Activated T-cell treated with anti-CD3 and anti-CD28 coated beads, Interleukin-2, amount 50 U/mL, for 24 hours (primary cell): ENCODE data around the gene CELF1.

Experiments
- DNase-seq: peaks from one replicate; pipeline ENCODE4 v3.0.0-alpha.2; 2020
- H3K27ac Mint-ChIP-seq: 2 replicates; pipeline ENCODE4 v1.8.0; 2020; ENCODE audit warnings: mild to moderate bottlenecking, mixed read lengths
- H3K27me3 Mint-ChIP-seq: 2 replicates; pipeline ENCODE4 v1.8.0; 2020; ENCODE audit warnings: mixed read lengths
- H3K36me3 Mint-ChIP-seq: 2 replicates; pipeline ENCODE4 v1.8.0; 2020; ENCODE audit warnings: low read depth, mixed read lengths
- H3K4me1 Mint-ChIP-seq: 2 replicates; pipeline ENCODE4 v1.8.0; 2020; ENCODE audit warnings: low read depth, mixed read lengths
- H3K4me3 Mint-ChIP-seq: 2 replicates; pipeline ENCODE4 v1.8.0; 2020; ENCODE audit warnings: mild to moderate bottlenecking, moderate library complexity, mixed read lengths
- H3K9me3 Mint-ChIP-seq: 2 replicates; pipeline ENCODE4 v1.8.0; 2020; ENCODE audit warnings: mixed read lengths

CELF1 gene

DNA sequence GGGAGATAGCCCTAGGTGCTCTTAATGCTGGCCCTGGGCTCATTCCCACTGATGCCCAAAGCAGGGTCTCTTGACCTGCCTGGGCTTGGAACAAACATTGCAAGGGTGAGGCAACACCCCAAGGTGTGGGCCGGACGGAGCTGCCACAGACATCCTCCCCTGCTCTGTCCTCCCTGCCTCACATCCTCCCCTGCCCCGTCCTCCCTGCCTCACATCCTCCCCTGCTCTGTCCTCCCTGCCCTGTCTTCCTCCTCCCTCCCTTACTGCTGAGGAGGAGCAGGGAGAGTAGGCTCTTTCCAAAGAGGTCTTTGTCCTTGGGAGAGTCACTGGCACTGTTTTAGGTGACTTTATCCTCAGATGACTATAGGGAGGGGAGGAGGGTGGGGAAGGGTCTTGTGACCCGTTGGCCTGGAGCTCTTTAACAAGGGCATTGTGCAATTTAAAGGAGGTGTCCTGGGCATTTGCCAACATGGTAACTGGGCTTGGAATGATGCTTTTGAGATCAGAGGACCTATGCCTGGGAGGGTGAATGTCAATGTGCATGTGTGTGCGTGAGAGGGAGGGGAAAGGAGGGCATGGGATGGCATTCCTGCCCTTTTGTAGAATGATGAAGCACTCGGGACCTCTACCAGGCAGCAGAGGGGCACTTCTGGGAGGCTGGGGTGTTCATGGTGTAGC is 34.2 kb upstream of the CELF1 start:
- Mint-ChIP-seq H3K4me1 (peaks cover 2% of the 10 kb centered on the region), H3K4me3 (no peak overlapping the region), H3K27me3 (peaks cover 5% of the 10 kb centered on the region), H3K27ac (no peak overlapping the region), H3K36me3 (peaks cover 46% of the 10 kb centered on the region), H3K9me3 (no peaks in the 10 kb centered on the region)
- DNase-seq = no peak

DNA sequence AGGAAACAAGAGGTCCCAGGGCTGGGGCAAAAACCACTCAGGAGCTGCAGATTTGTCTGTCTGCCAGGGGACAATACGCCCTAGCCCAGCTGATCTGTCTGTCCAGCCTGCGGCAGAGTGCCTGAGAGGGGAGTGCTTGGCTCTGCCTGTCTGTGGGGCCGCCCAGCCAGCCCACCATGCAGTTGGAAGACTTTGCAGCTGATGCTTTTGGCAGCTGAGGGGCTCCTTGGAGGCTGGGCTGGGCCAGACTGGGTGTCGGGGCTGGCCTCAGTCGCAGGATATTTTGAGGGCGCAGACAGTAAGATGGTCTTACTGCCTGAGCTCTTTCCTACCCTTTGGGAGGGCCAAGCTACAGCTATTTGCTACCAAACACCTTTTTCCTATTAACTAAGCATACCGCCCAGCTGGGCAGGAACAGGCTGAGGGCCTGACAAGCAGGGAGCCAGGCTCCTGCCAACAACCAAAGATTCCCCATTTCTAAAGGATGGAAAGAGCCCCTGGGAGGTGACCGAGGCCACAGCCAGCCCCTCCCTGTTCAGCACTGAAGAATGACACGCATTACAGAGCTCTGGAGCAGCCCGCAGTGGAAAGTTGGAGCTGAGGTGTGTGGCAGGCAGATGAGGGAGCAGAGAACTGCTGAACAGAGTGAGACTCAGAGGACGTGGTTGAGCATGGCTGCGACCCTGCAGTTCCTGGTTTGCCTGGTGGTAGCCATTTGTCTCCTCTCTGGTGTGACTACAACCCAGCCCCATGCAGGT is 33.3 kb upstream of the CELF1 start, which contains the start of gene FAM180B:
FAM180B (plus strand) TSS at position 581 of the 758 bp plus-strand sequence; CDS start at position 672, 91 bp downstream.
- no peaks in the 10 kb centered on the region for H3K9me3 Mint-ChIP-seq
- DNase-seq = no peak
- peaks cover 55% of the 10 kb centered on the region for H3K36me3 Mint-ChIP-seq
- H3K4me1 Mint-ChIP-seq = peaks cover 4% of the 10 kb centered on the region
- H3K27me3 Mint-ChIP-seq = no peaks in the 10 kb centered on the region
- no peak within 1 kb of the TSS for H3K4me3 Mint-ChIP-seq
- no peak within 1 kb of the TSS for H3K27ac Mint-ChIP-seq

DNA sequence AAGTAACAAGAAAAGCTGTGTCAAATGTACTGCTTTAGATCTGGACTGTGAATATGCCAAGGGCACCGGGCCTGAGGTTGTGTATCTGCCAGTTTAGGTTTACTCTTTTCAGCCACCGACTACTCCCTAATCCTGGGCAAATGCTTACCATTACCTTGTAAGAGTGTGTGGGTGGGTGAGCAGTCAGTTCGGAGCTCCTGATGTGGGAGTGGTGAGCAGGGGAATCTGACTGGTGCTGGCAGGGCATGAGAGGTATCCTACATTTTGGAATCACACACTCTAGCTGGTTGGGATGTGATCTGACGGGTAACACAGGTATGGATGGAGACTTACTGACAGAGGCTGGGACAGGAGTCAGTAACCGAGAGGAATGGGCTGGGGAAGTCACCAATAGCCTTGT is 30.9 kb upstream of the CELF1 start:
- Mint-ChIP-seq H3K4me1 (peaks cover 20% of the 10 kb centered on the region), H3K9me3 (no peaks in the 10 kb centered on the region), H3K4me3 (no peak overlapping the region), H3K27me3 (no peaks in the 10 kb centered on the region), H3K27ac (no peak overlapping the region), H3K36me3 (peaks cover 78% of the 10 kb centered on the region)
- DNase-seq = no peak

DNA sequence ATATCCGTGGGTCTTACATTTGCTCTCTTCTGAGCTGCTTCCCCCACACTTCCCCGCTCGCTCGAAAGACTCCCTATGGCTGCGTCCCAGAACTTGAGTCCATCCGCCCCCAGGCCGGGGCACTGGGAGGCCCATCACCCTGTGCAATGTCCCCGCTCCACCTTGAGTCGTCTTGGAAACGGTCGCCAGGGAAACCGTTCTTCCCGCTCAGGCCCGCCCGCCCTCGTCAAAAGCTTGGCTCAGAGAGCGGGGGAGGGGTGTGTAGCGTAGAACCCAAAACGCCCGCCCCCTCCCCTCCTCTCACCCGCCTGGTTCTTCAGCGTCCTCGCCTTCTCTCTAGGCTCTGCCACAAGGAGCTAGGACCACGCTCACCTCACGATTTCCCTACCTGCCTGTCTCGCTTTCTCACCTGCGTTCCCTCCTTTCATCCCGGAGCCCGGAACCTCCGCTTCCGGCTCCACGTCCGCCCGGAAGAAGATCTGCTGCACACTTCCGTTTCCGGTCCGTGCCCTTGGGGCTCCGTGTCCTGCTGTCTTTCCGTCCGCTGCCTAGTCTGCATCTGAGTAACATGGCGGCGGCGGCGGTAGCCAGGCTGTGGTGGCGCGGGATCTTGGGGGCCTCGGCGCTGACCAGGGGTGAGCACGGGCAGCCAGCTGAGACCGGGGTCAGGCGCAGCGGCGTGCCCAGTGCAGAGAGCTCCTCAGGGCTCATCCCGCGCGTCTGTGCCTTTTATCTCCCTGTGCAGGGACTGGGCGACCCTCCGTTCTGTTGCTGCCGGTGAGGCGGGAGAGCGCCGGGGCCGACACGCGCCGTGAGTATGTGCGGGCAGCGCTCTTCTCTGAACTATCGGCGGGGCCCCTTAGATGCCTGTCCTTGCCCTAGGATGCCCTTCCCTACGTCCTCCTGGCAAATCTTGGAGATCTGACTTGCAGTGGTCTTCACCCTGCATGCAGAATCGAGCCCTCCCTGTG is 25.9 kb upstream of the CELF1 start, which contains the start of the genes KBTBD4 and NDUFS3:
KBTBD4 (minus strand) TSS at position 447 of the 971 bp plus-strand sequence; CDS start at position 428, 19 bp downstream.
NDUFS3 (plus strand) TSS at position 551 of the 971 bp plus-strand sequence; CDS start at position 569, 18 bp downstream.
- H3K9me3 Mint-ChIP-seq = no peaks in the 10 kb centered on the region
- no peaks in the 10 kb centered on the region for H3K27me3 Mint-ChIP-seq
- H3K36me3 Mint-ChIP-seq = peaks cover 99% of the 10 kb centered on the region
- H3K27ac Mint-ChIP-seq = peak within 1 kb of the TSS; percentile 99
- H3K4me3 Mint-ChIP-seq = peak within 1 kb of the TSS; percentile 93
- H3K4me1 Mint-ChIP-seq = peaks cover 41% of the 10 kb centered on the region
- DNase-seq = peak; percentile 95

DNA sequence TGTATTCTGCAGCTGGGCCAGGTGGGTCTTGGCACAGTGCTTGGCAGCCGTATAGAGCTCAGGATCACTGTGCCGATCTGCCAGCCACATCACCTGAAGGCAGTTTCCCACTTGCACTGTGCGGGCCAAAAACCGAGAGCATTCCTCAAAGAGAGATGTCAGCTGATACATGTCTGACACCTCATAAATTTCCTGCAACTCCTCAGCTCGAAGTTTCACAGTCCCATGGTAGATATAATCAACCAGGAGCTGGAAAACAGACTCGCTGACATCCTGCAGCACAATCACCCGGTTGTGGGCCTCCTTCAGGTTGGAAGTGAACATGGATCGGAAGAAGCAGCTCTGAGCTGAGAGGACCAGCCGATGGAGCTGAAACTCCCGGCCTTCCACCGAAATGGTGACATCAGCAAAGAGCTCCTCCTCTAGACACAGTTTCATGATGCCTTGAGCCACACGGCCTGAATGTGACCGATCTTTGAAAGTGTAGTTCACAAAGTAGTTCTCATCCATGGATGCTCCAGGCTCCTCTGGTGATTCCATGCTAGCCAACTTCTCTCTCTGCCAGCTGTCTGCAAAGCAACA is 24.6 kb upstream of the CELF1 start:
- no peaks in the 10 kb centered on the region for H3K9me3 Mint-ChIP-seq
- H3K27ac Mint-ChIP-seq = peak overlapping the region; percentile 99
- peak overlapping the region; percentile 93 for H3K4me3 Mint-ChIP-seq
- no peaks in the 10 kb centered on the region for H3K27me3 Mint-ChIP-seq
- H3K36me3 Mint-ChIP-seq = peaks cover 99% of the 10 kb centered on the region
- DNase-seq = no peak
- peaks cover 44% of the 10 kb centered on the region for H3K4me1 Mint-ChIP-seq

DNA sequence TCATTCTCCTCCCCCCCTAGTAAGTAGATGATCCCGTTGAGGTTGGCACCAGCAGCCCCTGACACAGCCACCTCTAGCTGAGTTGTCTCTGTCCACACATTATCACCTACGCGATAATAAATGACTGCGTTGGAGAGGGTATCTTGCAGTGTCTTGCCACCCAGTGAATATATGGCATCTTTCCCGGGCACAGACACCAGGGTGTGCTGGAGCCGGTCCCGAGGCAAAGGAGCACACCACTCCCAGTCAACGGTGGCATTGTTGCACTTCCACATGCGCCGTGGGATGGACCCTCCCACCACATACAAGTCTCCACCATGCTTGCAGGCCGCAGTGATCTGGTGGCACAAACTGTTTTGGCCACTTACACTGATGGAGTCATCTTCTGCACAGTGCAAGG is 20.4 kb upstream of the CELF1 start:
- no peaks in the 10 kb centered on the region for H3K9me3 Mint-ChIP-seq
- no peak overlapping the region for H3K4me3 Mint-ChIP-seq
- H3K27me3 Mint-ChIP-seq = no peaks in the 10 kb centered on the region
- H3K4me1 Mint-ChIP-seq = peaks cover 35% of the 10 kb centered on the region
- H3K36me3 Mint-ChIP-seq = peaks cover 99% of the 10 kb centered on the region
- DNase-seq = no peak
- H3K27ac Mint-ChIP-seq = peak overlapping the region; percentile 18

DNA sequence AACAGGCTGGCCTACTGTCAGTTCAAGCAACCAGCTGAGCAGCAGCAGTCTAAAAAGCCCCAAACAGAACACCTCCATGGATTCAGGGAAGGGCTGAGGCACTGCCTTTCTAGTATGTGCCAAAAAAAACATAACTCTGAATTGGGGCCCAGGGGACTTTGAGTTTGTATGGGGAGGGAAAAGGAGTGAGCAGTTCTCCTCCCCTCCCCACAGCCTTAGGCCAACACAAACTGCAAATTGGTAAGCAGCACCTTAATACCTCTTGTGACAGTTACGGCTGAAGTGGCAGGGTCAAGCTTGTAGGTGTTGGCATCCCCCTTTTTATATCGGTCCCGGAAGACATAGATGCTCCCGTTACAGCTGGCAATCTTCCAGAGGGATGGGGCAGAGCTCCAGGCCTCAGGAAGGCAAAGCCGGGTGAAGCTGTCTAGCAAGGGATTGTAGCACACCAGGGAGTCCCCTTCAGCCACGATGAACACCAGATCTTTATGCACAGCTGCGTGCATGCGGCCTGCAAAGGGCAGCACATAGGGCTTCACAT is 19.9 kb upstream of the CELF1 start:
- no peak overlapping the region for H3K4me3 Mint-ChIP-seq
- H3K27me3 Mint-ChIP-seq = no peaks in the 10 kb centered on the region
- no peak for DNase-seq
- H3K9me3 Mint-ChIP-seq = no peaks in the 10 kb centered on the region
- peaks cover 97% of the 10 kb centered on the region for H3K36me3 Mint-ChIP-seq
- H3K27ac Mint-ChIP-seq = peak overlapping the region; percentile 69
- peaks cover 31% of the 10 kb centered on the region for H3K4me1 Mint-ChIP-seq

DNA sequence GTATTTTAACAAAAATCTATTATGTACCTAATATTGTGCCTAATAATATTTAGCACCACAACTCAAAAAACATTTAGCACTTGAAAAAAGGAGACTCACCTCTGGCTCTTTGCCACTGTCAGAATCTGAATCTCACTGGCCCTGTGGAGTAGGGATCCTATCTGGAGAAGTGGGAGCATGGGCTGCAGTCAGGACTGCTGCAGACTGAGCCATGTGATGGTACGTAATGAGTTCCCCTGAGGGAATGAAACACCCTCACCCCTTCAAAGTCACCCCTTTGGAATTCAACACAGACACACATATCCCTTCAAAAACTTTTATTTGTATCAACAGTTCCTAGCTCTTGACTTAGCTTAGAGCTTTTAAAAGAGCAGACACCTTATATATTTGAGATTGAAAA is 19.0 kb upstream of the CELF1 start:
- H3K36me3 Mint-ChIP-seq = peaks cover 88% of the 10 kb centered on the region
- no peaks in the 10 kb centered on the region for H3K9me3 Mint-ChIP-seq
- no peak overlapping the region for H3K4me3 Mint-ChIP-seq
- no peaks in the 10 kb centered on the region for H3K27me3 Mint-ChIP-seq
- H3K4me1 Mint-ChIP-seq = peaks cover 23% of the 10 kb centered on the region
- H3K27ac Mint-ChIP-seq = peak overlapping the region; percentile 69
- no peak for DNase-seq

DNA sequence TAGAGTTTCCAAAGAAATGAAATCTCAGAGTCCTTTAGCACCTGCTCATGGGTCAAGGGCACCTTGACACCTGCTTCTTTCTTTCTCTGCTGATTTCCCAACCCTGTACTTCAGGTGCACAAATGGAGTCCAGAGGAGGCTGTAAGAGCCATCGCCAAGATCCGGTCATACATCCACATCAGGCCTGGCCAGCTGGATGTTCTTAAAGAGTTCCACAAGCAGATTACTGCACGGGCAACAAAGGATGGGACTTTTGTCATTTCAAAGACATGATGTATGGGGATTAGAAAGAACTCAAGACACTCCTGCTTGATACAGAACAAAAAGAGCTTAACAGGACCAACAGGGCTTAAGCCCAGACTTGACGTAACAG is 18.4 kb upstream of the CELF1 start:
- Mint-ChIP-seq H3K27me3 (no peaks in the 10 kb centered on the region), H3K4me3 (no peak overlapping the region), H3K36me3 (peaks cover 88% of the 10 kb centered on the region), H3K9me3 (no peaks in the 10 kb centered on the region), H3K27ac (peak overlapping the region; percentile 88), H3K4me1 (peaks cover 26% of the 10 kb centered on the region)
- DNase-seq = no peak

DNA sequence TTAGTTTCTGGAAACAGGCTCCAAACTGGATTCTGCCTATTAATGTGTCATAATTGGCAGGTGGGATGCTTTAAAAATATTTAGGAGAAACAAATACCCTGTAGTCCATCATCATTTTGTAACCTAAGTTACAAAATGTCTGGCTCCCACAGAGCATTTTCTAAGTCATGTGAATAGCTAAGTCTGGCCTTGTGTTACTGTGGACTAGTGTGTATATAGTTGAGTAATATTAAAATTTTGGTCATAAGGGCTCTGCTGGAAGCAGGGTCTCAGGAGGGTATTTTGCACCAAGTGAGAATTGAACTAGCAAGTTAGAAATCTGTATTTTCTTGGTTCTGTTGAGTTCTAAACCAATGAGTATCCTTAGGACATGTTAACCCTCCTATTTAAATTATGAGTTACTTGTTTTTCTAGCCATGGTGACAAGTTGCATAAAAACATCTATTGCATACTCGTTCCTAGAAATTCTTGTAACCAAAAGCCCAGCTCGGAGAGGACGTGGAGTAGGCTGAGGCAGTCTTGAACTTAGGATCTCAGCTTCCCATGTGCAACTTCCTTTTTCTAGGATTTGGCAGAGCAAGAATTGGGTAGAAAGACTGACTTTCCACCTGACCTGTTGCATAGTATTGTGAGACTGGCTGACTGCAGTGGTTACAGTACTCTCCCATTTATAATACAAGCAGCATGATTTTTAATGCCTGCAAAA is 17.9 kb upstream of the CELF1 start:
- DNase-seq = no peak
- Mint-ChIP-seq H3K4me3 (no peak overlapping the region), H3K9me3 (no peaks in the 10 kb centered on the region), H3K27me3 (no peaks in the 10 kb centered on the region), H3K4me1 (peaks cover 27% of the 10 kb centered on the region), H3K36me3 (peaks cover 86% of the 10 kb centered on the region), H3K27ac (peak overlapping the region; percentile 88)

DNA sequence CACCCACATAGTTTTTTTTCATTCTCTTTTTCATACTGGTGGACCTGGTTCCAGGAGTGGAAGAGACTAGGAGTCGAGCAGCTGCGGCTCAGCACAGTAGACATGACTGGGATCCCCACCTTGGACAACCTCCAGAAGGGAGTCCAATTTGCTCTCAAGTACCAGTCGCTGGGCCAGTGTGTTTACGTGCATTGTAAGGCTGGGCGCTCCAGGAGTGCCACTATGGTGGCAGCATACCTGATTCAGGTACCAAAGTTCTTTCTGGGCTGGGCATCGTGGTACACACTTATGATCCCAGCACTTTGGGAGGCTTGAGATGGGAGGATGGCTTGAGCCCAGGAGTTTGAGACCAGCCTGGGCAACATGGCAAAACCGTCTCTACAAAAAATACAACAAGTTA is 16.7 kb upstream of the CELF1 start:
- peak overlapping the region; percentile 61 for H3K27ac Mint-ChIP-seq

DNA sequence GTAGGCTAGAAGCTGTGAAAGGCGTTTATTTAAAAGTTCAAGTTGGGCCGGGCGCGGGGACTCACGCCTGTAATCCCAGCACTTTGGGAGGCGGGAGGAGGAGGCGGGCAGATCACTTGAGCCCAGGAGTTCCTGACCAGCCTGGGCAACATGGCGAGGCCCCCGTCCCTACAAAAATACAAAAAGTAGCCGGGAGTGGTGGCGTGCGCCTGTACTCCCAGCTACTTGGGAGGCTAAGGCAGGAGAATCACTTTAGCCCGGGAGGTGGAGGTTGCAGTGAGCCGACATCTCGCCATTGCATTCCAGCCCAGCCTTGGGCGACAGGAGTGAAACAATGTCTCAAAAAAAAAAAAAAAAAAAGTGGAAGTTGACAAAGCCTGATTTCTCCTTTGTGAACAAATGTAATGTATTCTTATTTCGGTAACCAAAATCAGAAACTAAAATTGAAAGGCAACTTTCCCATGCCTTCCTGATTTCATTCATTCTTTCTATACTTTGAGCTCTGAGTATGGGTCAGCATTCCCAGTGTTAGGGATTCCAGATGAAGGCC is 13.3 kb upstream of the CELF1 start:
- H3K4me3 Mint-ChIP-seq = peak overlapping the region; percentile 88
- no peaks in the 10 kb centered on the region for H3K27me3 Mint-ChIP-seq
- no peak for DNase-seq
- peaks cover 48% of the 10 kb centered on the region for H3K36me3 Mint-ChIP-seq
- no peaks in the 10 kb centered on the region for H3K9me3 Mint-ChIP-seq
- peak overlapping the region; percentile 88 for H3K27ac Mint-ChIP-seq
- peaks cover 33% of the 10 kb centered on the region for H3K4me1 Mint-ChIP-seq

More for the DNA sequence above, 16.7 kb upstream of the CELF1 start:
- H3K36me3 Mint-ChIP-seq = peaks cover 78% of the 10 kb centered on the region
- peaks cover 29% of the 10 kb centered on the region for H3K4me1 Mint-ChIP-seq
- no peaks in the 10 kb centered on the region for H3K9me3 Mint-ChIP-seq
- no peak for DNase-seq
- no peaks in the 10 kb centered on the region for H3K27me3 Mint-ChIP-seq
- H3K4me3 Mint-ChIP-seq = no peak overlapping the region
